Lung microvascular endothelial cell (primary cell): ENCODE results near the gene MBP. TPM values are rescaled to one million over a fixed set of nuclear protein-coding genes. Genes with fewer than 3 reads are reported as not detected.
A peak's percentile ranks its signal among the peaks of the same experiment; 100 is the strongest.

Experiments
- DNase-seq, 2 donors: peaks; one replicate each; pipeline versions ENCODE4 v3.0.0 to v3.0.0-alpha.2; 2010; ENCODE audit warnings: low read depth in 2 of 2
- total RNA-seq: library from RNA; depleted of rRNA; stranded (reverse); fragments of >200 nt; gene quantifications from 2 replicates; pipeline ENCODE4 v1.2.1, GENCODE V29; 2014

MBP gene
- total RNA-seq, 1 donor from 2014 or later = 6.9 TPM

- peak in 1 of 2 donors; percentile 44 for DNase-seq
These were observed 1.4 kb upstream of the MBP start for GRCh38 chr18:77133835-77134496.

- DNase-seq = no peak
These were observed 660 bp upstream of the MBP start for GRCh38 chr18:77133051-77133834.

- peak; percentile 33 to 37 for DNase-seq
These were observed 773 bp downstream of the MBP start for GRCh38 chr18:77131652-77132368.

- DNase-seq = peak; percentile 24 to 25
These were observed 1.4 kb downstream of the MBP start for GRCh38 chr18:77131100-77131651.

GRCh38 chr18:77130229-77131099 is 2.1 kb downstream of the MBP start:
- DNase-seq = no peak

- DNase-seq = peak; percentile 32 to 50
These were observed 3.4 kb downstream of the MBP start for GRCh38 chr18:77129150-77129551.

- peak; percentile 47 to 60 for DNase-seq
These were observed 4.6 kb downstream of the MBP start for GRCh38 chr18:77127769-77128671.

GRCh38 chr18:77124452-77124922 is 8.1 kb downstream of the MBP start:
- DNase-seq = no peak

GRCh38 chr18:77123320-77124231 is 9.0 kb downstream of the MBP start:
- no peak for DNase-seq

- DNase-seq = no peak
These were observed 11.1 kb downstream of the MBP start for GRCh38 chr18:77121523-77121922.

- no peak for DNase-seq
These were observed 12.6 kb downstream of the MBP start for GRCh38 chr18:77119851-77120491.

GRCh38 chr18:77119101-77119850 is 13.3 kb downstream of the MBP start:
- DNase-seq = no peak

- peak in 1 of 2 donors; percentile 77 for DNase-seq
These were observed 14.1 kb downstream of the MBP start for GRCh38 chr18:77118256-77119090.

- no peak for DNase-seq
These were observed 16.1 kb downstream of the MBP start for GRCh38 chr18:77116201-77117080.

- DNase-seq = peak in 1 of 2 donors; percentile 37
These were observed 17.2 kb downstream of the MBP start for GRCh38 chr18:77115192-77115953.
